Hepatocyte (in vitro differentiated cells): ENCODE results near the gene ULK4. TPM values are rescaled to one million over a fixed set of nuclear protein-coding genes. Genes with fewer than 3 reads are reported as not detected.

Experiments used
- DNase-seq: peaks from one replicate; pipeline ENCODE4 v3.0.0-alpha.2; 2016; ENCODE audit warnings: low spot score
- H2AFZ ChIP-seq: fragments of 200-600 bp; sonication (generic); 2 replicates; pipeline ENCODE4 v1.6.0; 2016; ENCODE audit warnings: antibody characterized with exemption, mild to moderate bottlenecking
- H3K27ac ChIP-seq: fragments of 200-600 bp; sonication (generic); 2 replicates; pipeline ENCODE4 v1.5.1; 2016; ENCODE audit warnings: mild to moderate bottlenecking
- H3K27me3 ChIP-seq: fragments of 200-600 bp; sonication (generic); 2 replicates; pipeline ENCODE4 v1.6.1; 2016
- H3K36me3 ChIP-seq: fragments of 200-600 bp; sonication (generic); replicated peaks from 2 replicates; pipeline ENCODE4 v1.5.1; 2016; ENCODE audit warnings: low read depth; ENCODE audit not compliant: insufficient read depth
- H3K4me1 ChIP-seq: fragments of 200-600 bp; sonication (generic); 2 replicates; pipeline ENCODE4 v1.5.1; 2016; ENCODE audit warnings: mild to moderate bottlenecking, moderate library complexity; ENCODE audit not compliant: insufficient read depth
- H3K4me2 ChIP-seq: fragments of 200-600 bp; sonication (generic); 2 replicates; pipeline ENCODE4 v1.6.0; 2016
- H3K4me3 ChIP-seq: fragments of 200-600 bp; sonication (generic); 2 replicates; pipeline ENCODE4 v1.5.1; 2016; ENCODE audit warnings: mild to moderate bottlenecking
- H3K79me2 ChIP-seq: fragments of 200-600 bp; sonication (generic); 2 replicates; pipeline ENCODE4 v1.6.0; 2017; ENCODE audit warnings: mild to moderate bottlenecking
- H3K9me2 ChIP-seq: fragments of 200-600 bp; sonication (generic); replicated peaks from 2 replicates; pipeline ENCODE4 v1.6.0; 2017; ENCODE audit warnings: mild to moderate bottlenecking; ENCODE audit not compliant: insufficient read depth
- H3K9me3 ChIP-seq: fragments of 200-600 bp; sonication (generic); 2 replicates; pipeline ENCODE4 v1.5.1; 2016; ENCODE audit warnings: low read depth, mild to moderate bottlenecking
- H4K20me1 ChIP-seq: fragments of 200-600 bp; sonication (generic); 2 replicates; pipeline ENCODE4 v1.6.0; 2016; ENCODE audit warnings: mild to moderate bottlenecking; ENCODE audit not compliant: insufficient read depth, poor library complexity, severe bottlenecking
- CTCF ChIP-seq: fragments of 200-600 bp; sonication (generic); IDR thresholded peaks from 2 replicates; pipeline ENCODE4 v1.5.1; 2016; ENCODE audit warnings: antibody characterized with exemption, mild to moderate bottlenecking; ENCODE audit not compliant: poor library complexity
- EZH2 ChIP-seq: fragments of 200-600 bp; sonication (generic); IDR thresholded peaks from 2 replicates; pipeline ENCODE4 v1.6.1; 2016; ENCODE audit warnings: antibody characterized with exemption, mild to moderate bottlenecking, borderline replicate concordance
- EZH2phosphoT487 ChIP-seq: fragments of 200-600 bp; sonication (generic); IDR thresholded peaks from one replicate; pipeline ENCODE4 v1.6.1; 2018; ENCODE audit warnings: antibody characterized with exemption, mild to moderate bottlenecking, low read depth, moderate library complexity; ENCODE audit not compliant: unreplicated experiment, severe bottlenecking
- WGBS: methylation state at CpG from one replicate; pipeline ENCODE4 v1.1.6; 2016; ENCODE audit warnings: low lambda C conversion rate; ENCODE audit errors: missing lambda C conversion rate; 5-methylcytosine and 5-hydroxymethylcytosine counted together
- polyA plus RNA-seq: library from polyadenylated mRNA; unstranded; fragments of >200 nt; fragmentation: Nextera tagmentation; extraction: Ambion mirVana; gene quantifications from 2 replicates; pipeline ENCODE4 v1.2.1, GENCODE V29; 2016
- total RNA-seq: library from RNA; depleted of rRNA; stranded (reverse); fragments of >200 nt; gene quantifications from 2 replicates; pipeline ENCODE4 v1.2.3, GENCODE V29; 2014

ULK4 gene
- total and polyA plus RNA-seq, 2 experiments from 2014 or later, result 3.8 to 9.1 TPM

GRCh38 chr3:41478278-41478677 is 483.6 kb downstream of the ULK4 start:
- DNase-seq, result no peak

GRCh38 chr3:41477399-41478014 is 484.4 kb downstream of the ULK4 start:
- Histone ChIP-seq H3K27me3 (no peaks in the 10 kb centered on the region), H3K4me2 (no peak overlapping the region)
- WGBS, result 55% methylated on average over 2 of the region's 2 CpGs

More at GRCh38 chr3:41478278-41478677, 483.6 kb downstream of the ULK4 start:
- peak overlapping the region; percentile 13 for H3K27ac ChIP-seq
- no peak overlapping the region for H3K4me2 ChIP-seq
- peaks cover 11% of the 10 kb centered on the region for H3K4me1 ChIP-seq
- no peaks in the 10 kb centered on the region for H4K20me1 ChIP-seq
- H3K9me2 ChIP-seq, result no peaks in the 10 kb centered on the region
- no peaks in the 10 kb centered on the region for H3K79me2 ChIP-seq
- H3K4me3 ChIP-seq, result no peak overlapping the region
- no peaks in the 10 kb centered on the region for H3K9me3 ChIP-seq
- no peak overlapping the region for H2AFZ ChIP-seq
- H3K36me3 ChIP-seq, result no peaks in the 10 kb centered on the region
- TF ChIP-seq EZH2, result no peak
- TF ChIP-seq EZH2phosphoT487, result no peak
- TF ChIP-seq CTCF, result no peak
- no peaks in the 10 kb centered on the region for H3K27me3 ChIP-seq
- WGBS, result 74% methylated on average over 1 of the region's 1 CpG

GRCh38 chr3:41469083-41469482 is 492.8 kb downstream of the ULK4 start:
- Histone ChIP-seq H3K4me1 (peaks cover 8% of the 10 kb centered on the region), H2AFZ (no peak overlapping the region), H3K4me3 (no peak overlapping the region), H3K9me3 (no peaks in the 10 kb centered on the region), H3K27me3 (no peaks in the 10 kb centered on the region), H3K27ac (no peak overlapping the region), H4K20me1 (no peaks in the 10 kb centered on the region), H3K4me2 (no peak overlapping the region), H3K9me2 (no peaks in the 10 kb centered on the region), H3K36me3 (no peaks in the 10 kb centered on the region), H3K79me2 (no peaks in the 10 kb centered on the region)
- WGBS, result 100% methylated on average over 1 of the region's 1 CpG
- TF ChIP-seq CTCF (no peak), EZH2 (no peak), EZH2phosphoT487 (no peak)
- no peak for DNase-seq

More at GRCh38 chr3:41477399-41478014, 484.4 kb downstream of the ULK4 start:
- no peak overlapping the region for H3K4me3 ChIP-seq
- no peaks in the 10 kb centered on the region for H3K79me2 ChIP-seq
- TF ChIP-seq CTCF, result no peak
- no peak for TF ChIP-seq EZH2phosphoT487
- no peak for TF ChIP-seq EZH2
- no peaks in the 10 kb centered on the region for H3K9me3 ChIP-seq
- peak overlapping the region; percentile 13 for H3K27ac ChIP-seq
- H2AFZ ChIP-seq, result no peak overlapping the region
- no peaks in the 10 kb centered on the region for H3K36me3 ChIP-seq
- H3K9me2 ChIP-seq, result no peaks in the 10 kb centered on the region
- peak; percentile 26 for DNase-seq
- peaks cover 11% of the 10 kb centered on the region for H3K4me1 ChIP-seq
- H4K20me1 ChIP-seq, result no peaks in the 10 kb centered on the region
